Glutamatergic neuron (in vitro differentiated cells): ENCODE data around the gene DIDO1. TPM values are rescaled to one million over a fixed set of nuclear protein-coding genes. Genes with fewer than 3 reads are reported as not detected.

ENCODE experiments used
- DNase-seq: peaks from one replicate; pipeline ENCODE4 v3.0.0; 2022
- H3K27ac Mint-ChIP-seq: one replicate; pipeline ENCODE4 v1.8.0; 2020; ENCODE audit warnings: mild to moderate bottlenecking, mixed read lengths, inconsistent platforms; ENCODE audit not compliant: unreplicated experiment
- H3K27me3 Mint-ChIP-seq: one replicate; pipeline ENCODE4 v1.8.0; 2020; ENCODE audit warnings: mild to moderate bottlenecking, moderate library complexity, mixed read lengths, inconsistent platforms; ENCODE audit not compliant: unreplicated experiment
- H3K36me3 Mint-ChIP-seq: one replicate; pipeline ENCODE4 v1.8.0; 2020; ENCODE audit warnings: mild to moderate bottlenecking, mixed read lengths, inconsistent platforms; ENCODE audit not compliant: unreplicated experiment
- H3K4me1 Mint-ChIP-seq: one replicate; pipeline ENCODE4 v1.8.0; 2020; ENCODE audit warnings: mild to moderate bottlenecking, low read depth, mixed read lengths, inconsistent platforms; ENCODE audit not compliant: unreplicated experiment
- H3K4me3 Mint-ChIP-seq: one replicate; pipeline ENCODE4 v1.8.0; 2020; ENCODE audit warnings: mild to moderate bottlenecking, mixed read lengths, inconsistent platforms; ENCODE audit not compliant: unreplicated experiment
- H3K9me3 Mint-ChIP-seq: one replicate; pipeline ENCODE4 v1.8.0; 2020; ENCODE audit warnings: mild to moderate bottlenecking, moderate library complexity, mixed read lengths, inconsistent platforms; ENCODE audit not compliant: unreplicated experiment
- CTCF ChIP-seq: fragments of 200-600 bp; sonication (generic); IDR thresholded peaks from one replicate; pipeline ENCODE4 v1.5.0; 2021; ENCODE audit not compliant: partially characterized antibody, unreplicated experiment
- total RNA-seq: library from RNA; stranded (reverse); fragmentation: NEBNext Ultra II Directional; extraction: Animal tissue kit (Norgen Biotek cat#: 25700); gene quantifications from one replicate; pipeline ENCODE4 v1.2.1, GENCODE V29; 2021; ENCODE audit not compliant: unreplicated experiment

The DIDO1 gene
- total RNA-seq, 1 donor from 2014 or later = 77.8 TPM

- peak overlapping the region; percentile 41 for H3K27ac Mint-ChIP-seq
These were observed 20.7 kb downstream of the DIDO1 start for GRCh38 chr20:62905536-62906117.

GRCh38 chr20:62902926-62903615 is 23.2 kb downstream of the DIDO1 start:
- peaks cover 8% of the 10 kb centered on the region for H3K36me3 Mint-ChIP-seq
- H3K4me3 Mint-ChIP-seq = no peak overlapping the region
- peaks cover 37% of the 10 kb centered on the region for H3K4me1 Mint-ChIP-seq
- no peak for DNase-seq
- no peak for TF ChIP-seq CTCF
- H3K27me3 Mint-ChIP-seq = peaks cover 3% of the 10 kb centered on the region
- no peak overlapping the region for H3K27ac Mint-ChIP-seq
- peaks cover 10% of the 10 kb centered on the region for H3K9me3 Mint-ChIP-seq

More at GRCh38 chr20:62905536-62906117, 20.7 kb downstream of the DIDO1 start:
- Mint-ChIP-seq H3K4me3 (no peak overlapping the region), H3K36me3 (peaks cover 8% of the 10 kb centered on the region), H3K9me3 (no peaks in the 10 kb centered on the region), H3K27me3 (no peaks in the 10 kb centered on the region), H3K4me1 (peaks cover 31% of the 10 kb centered on the region)
- DNase-seq = no peak
- no peak for TF ChIP-seq CTCF

- Mint-ChIP-seq H3K27me3 (peaks cover 9% of the 10 kb centered on the region), H3K27ac (no peak overlapping the region), H3K9me3 (peaks cover 13% of the 10 kb centered on the region), H3K36me3 (peaks cover 8% of the 10 kb centered on the region), H3K4me3 (no peak overlapping the region), H3K4me1 (peaks cover 43% of the 10 kb centered on the region)
- DNase-seq = no peak
- TF ChIP-seq CTCF = no peak
These were observed 24.4 kb downstream of the DIDO1 start for GRCh38 chr20:62901891-62902290.

- H3K27ac Mint-ChIP-seq = peak overlapping the region; percentile 28
- no peak for TF ChIP-seq CTCF
These were observed 25.4 kb downstream of the DIDO1 start for GRCh38 chr20:62900692-62901584.

More at GRCh38 chr20:62900692-62901584, 25.4 kb downstream of the DIDO1 start:
- Mint-ChIP-seq H3K9me3 (peaks cover 14% of the 10 kb centered on the region), H3K27me3 (peaks cover 9% of the 10 kb centered on the region), H3K4me3 (no peak overlapping the region), H3K36me3 (peaks cover 8% of the 10 kb centered on the region), H3K4me1 (peaks cover 44% of the 10 kb centered on the region)
- DNase-seq = no peak
